ENCODE measurements around the gene UCMA.

Gene UCMA

GRCh38 chr10:13187135-13187534 lies 47.0 kb downstream of the UCMA start:
- Histone ChIP-seq H3K36me3 (ENCODE audit: insufficient read depth, low read length) (peaks cover 50% of the 10 kb centered on the region), H3K9me3 (ENCODE audit: control insufficient read depth, insufficient read depth, low read length) (no peaks in the 10 kb centered on the region), H3K4me1 (ENCODE audit: insufficient read depth, low read length) (no peaks in the 10 kb centered on the region), H3K9ac (ENCODE audit: low read depth, low read length) (no peak overlapping the region)

DNA sequence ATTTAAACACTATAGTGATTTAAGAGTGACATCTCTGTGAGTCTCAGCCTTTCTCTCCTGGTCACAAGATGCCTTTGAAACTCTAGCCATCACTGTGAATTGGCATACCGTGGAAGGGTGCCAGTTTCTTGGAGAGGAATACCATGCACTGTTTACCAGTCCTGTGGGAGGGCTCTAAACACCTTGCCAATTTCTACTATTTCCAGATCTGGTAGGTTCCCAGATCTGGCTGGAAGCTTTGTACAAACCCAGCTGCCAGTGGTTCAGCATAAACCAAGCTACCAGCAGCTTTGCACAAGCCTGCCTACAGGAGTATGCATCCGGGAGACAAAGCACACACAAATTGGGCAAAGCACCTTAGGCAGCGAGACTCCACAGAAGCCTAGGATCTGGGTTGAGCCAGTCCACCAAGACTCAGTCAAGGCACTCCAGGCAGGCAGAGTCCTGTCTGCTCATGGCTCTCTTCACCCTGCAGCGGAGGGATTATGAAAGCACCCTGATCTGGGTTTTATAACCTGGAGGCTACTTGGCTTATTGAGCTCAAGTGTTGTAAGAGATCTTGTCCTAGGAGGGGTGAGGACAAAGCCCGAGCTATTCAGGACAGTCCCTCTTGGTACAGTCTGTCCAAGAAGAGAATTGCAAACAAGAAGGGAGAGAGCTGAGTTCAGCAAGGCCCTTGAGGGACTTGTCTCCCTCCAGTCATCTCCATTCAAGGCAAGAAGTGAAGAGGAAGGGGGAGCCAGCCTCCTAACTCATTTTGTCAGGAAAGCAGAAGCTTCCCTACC lies 49.3 kb downstream of the UCMA start:
- H3K36me3 ChIP-seq (ENCODE audit: insufficient read depth, low read length): peaks cover 52% of the 10 kb centered on the region
- no peak overlapping the region for H3K9ac ChIP-seq (ENCODE audit: low read depth, low read length)

GRCh38 chr10:13184276-13184675 lies 49.9 kb downstream of the UCMA start:
- H3K9me3 ChIP-seq (ENCODE audit: control insufficient read depth, insufficient read depth, low read length): no peaks in the 10 kb centered on the region
- H3K4me1 ChIP-seq (ENCODE audit: insufficient read depth, low read length): no peaks in the 10 kb centered on the region
- peaks cover 52% of the 10 kb centered on the region for H3K36me3 ChIP-seq (ENCODE audit: insufficient read depth, low read length)
- H3K9ac ChIP-seq (ENCODE audit: low read depth, low read length): no peak overlapping the region

More for the DNA sequence above, 49.3 kb downstream of the UCMA start:
- Histone ChIP-seq H3K4me1 (ENCODE audit: insufficient read depth, low read length) (no peaks in the 10 kb centered on the region), H3K9me3 (ENCODE audit: control insufficient read depth, insufficient read depth, low read length) (no peaks in the 10 kb centered on the region)

GRCh38 chr10:13183625-13184024 lies 50.5 kb downstream of the UCMA start:
- Histone ChIP-seq H3K9ac (ENCODE audit: low read depth, low read length) (no peak overlapping the region), H3K4me1 (ENCODE audit: insufficient read depth, low read length) (no peaks in the 10 kb centered on the region), H3K9me3 (ENCODE audit: control insufficient read depth, insufficient read depth, low read length) (no peaks in the 10 kb centered on the region), H3K36me3 (ENCODE audit: insufficient read depth, low read length) (peaks cover 49% of the 10 kb centered on the region)

DNA sequence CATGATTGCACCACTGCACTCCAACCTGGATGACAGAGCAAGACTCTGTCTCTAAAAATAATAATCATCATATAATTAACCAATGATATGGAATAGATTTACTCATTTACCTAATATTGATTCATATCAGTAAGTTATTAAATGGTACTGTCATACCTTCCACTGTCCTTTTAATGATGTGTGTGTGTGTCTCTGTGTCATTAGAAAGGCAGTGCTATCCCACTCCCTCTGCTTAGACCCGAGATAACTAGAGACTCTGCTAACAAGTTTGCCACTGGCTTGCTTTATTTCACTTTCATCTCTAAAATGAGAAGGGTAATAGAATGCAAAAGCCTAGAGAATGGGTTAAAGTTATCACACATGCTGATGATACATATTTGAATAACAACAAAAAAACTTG lies 51.8 kb downstream of the UCMA start:
- H3K9ac ChIP-seq (ENCODE audit: low read depth, low read length): no peak overlapping the region
- H3K9me3 ChIP-seq (ENCODE audit: control insufficient read depth, insufficient read depth, low read length): no peaks in the 10 kb centered on the region
- H3K36me3 ChIP-seq (ENCODE audit: insufficient read depth, low read length): peaks cover 50% of the 10 kb centered on the region
- H3K4me1 ChIP-seq (ENCODE audit: insufficient read depth, low read length): no peaks in the 10 kb centered on the region

DNA sequence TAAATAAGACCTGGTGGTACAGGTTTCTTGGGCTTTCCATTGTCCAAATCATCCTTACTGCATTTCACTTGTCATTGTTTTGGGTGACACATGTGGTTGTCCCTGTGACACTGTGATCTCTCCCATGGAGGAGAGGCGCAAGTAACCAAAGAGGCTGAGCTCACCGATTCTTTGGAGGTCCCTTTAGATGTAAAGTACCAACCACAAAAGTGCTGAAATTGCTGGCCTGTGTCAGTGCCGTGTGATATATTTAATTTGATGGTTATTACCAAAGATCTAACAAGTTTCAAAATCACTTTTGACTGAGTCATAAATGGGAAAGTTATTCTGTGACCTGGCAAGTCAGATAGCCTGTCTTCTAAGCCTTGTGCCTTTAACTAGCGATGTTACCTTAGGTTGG lies 53.4 kb downstream of the UCMA start:
- peaks cover 33% of the 10 kb centered on the region for H3K36me3 ChIP-seq (ENCODE audit: insufficient read depth, low read length)
- no peak overlapping the region for H3K9ac ChIP-seq (ENCODE audit: low read depth, low read length)
- H3K9me3 ChIP-seq (ENCODE audit: control insufficient read depth, insufficient read depth, low read length): no peaks in the 10 kb centered on the region
- no peaks in the 10 kb centered on the region for H3K4me1 ChIP-seq (ENCODE audit: insufficient read depth, low read length)

GRCh38 chr10:13173616-13174015 lies 60.6 kb downstream of the UCMA start:
- peaks cover 36% of the 10 kb centered on the region for H3K36me3 ChIP-seq (ENCODE audit: insufficient read depth, low read length)
- H3K9ac ChIP-seq (ENCODE audit: low read depth, low read length): no peak overlapping the region
- H3K4me1 ChIP-seq (ENCODE audit: insufficient read depth, low read length): no peaks in the 10 kb centered on the region
- H3K9me3 ChIP-seq (ENCODE audit: control insufficient read depth, insufficient read depth, low read length): no peaks in the 10 kb centered on the region
